PFSK-1 (cell line): Measurements from ENCODE around the gene ENSA.

Experiments
- FOXP2 ChIP-seq: optimal IDR thresholded peaks from 2 replicates; pipeline ENCODE3; 2011; ENCODE audit warnings: borderline replicate concordance, control low read depth, inconsistent platforms; ENCODE audit not compliant: insufficient read depth; ENCODE audit errors: extremely low read length, extremely low read depth
- POLR2AphosphoS5 ChIP-seq: IDR thresholded peaks from 2 replicates; pipeline ENCODE4 v1.6.1; 2012; ENCODE audit warnings: low read depth, mild to moderate bottlenecking, control low read depth, low read length, moderate library complexity
- SIN3A ChIP-seq: IDR thresholded peaks from 2 replicates; pipeline ENCODE4 v1.6.1; 2012; ENCODE audit warnings: mild to moderate bottlenecking, low read length, moderate library complexity, borderline replicate concordance; ENCODE audit not compliant: insufficient read depth
- TAF1 ChIP-seq: IDR thresholded peaks from 2 replicates; pipeline ENCODE4 v1.6.1; 2012; ENCODE audit warnings: low read length, control low read depth, borderline replicate concordance; ENCODE audit not compliant: insufficient read depth
- TF ChIP-seq, protein P1 (sequence below), 2 experiments: IDR thresholded peaks; 2 replicates each; pipeline versions ENCODE4 v1.6.1 to v1.8.0; 2011 to 2012; ENCODE audit warnings: low read depth in 2 of 2, low read length in 2 of 2, control low read depth in 1 of 2, inconsistent platforms in 1 of 2, mild to moderate bottlenecking in 1 of 2, moderate library complexity in 1 of 2; ENCODE audit not compliant: insufficient read depth in 1 of 2

- TF ChIP-seq SIN3A: no peak
- TF ChIP-seq POLR2AphosphoS5: no peak; the same call in 1 of the 2 replicates
- TF ChIP-seq TAF1: no peak
- TF ChIP-seq, protein P1, sequence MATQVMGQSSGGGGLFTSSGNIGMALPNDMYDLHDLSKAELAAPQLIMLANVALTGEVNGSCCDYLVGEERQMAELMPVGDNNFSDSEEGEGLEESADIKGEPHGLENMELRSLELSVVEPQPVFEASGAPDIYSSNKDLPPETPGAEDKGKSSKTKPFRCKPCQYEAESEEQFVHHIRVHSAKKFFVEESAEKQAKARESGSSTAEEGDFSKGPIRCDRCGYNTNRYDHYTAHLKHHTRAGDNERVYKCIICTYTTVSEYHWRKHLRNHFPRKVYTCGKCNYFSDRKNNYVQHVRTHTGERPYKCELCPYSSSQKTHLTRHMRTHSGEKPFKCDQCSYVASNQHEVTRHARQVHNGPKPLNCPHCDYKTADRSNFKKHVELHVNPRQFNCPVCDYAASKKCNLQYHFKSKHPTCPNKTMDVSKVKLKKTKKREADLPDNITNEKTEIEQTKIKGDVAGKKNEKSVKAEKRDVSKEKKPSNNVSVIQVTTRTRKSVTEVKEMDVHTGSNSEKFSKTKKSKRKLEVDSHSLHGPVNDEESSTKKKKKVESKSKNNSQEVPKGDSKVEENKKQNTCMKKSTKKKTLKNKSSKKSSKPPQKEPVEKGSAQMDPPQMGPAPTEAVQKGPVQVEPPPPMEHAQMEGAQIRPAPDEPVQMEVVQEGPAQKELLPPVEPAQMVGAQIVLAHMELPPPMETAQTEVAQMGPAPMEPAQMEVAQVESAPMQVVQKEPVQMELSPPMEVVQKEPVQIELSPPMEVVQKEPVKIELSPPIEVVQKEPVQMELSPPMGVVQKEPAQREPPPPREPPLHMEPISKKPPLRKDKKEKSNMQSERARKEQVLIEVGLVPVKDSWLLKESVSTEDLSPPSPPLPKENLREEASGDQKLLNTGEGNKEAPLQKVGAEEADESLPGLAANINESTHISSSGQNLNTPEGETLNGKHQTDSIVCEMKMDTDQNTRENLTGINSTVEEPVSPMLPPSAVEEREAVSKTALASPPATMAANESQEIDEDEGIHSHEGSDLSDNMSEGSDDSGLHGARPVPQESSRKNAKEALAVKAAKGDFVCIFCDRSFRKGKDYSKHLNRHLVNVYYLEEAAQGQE (IDR thresholded peaks at IDR 0.05; ENCODE audit: insufficient read depth in 1 of 2, low read depth in 2 of 2, low read length in 2 of 2): no peak
- TF ChIP-seq FOXP2: no peak
Measured at GRCh38 chr1:150572918-150573647, 56.3 kb downstream of the ENSA start.
